ENCODE data around the gene MPV17L2. TPM values are rescaled to one million over a fixed set of nuclear protein-coding genes. Genes with fewer than 3 reads are reported as not detected.

Gene MPV17L2
- total RNA-seq, 1 donor from 2014 or later: 9.5 TPM

DNA sequence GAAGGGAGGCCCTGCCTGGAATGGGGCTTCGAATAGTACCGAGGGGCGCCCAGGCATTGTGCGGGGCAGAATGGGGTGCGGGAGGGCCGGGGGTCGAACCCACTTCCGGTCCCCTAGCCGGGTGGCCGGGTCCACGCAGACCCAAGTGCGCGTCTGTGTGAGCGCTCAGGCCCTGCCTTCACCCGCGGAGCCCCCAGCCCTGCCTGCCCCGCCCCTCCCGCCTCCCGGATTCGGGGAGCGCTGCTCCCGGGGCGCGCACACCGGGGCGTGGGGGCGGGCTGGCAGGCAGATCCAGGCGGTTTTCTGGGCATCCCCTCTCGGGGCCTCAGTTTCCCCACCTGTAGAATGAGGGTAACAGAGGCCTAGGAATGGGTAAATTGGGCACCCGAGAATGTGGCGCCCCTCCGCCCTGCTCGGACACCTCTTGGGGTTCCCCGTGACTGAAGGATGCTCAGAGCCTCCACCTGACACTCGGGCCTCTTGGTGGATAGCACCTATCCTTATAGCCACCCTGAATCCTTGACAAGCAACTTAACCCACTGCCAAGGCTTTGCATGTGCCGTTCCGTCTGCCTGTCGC lies 39.4 kb upstream of the MPV17L2 start:
- no peaks in the 10 kb centered on the region for H3K9me3 ChIP-seq
- H3K4me1 ChIP-seq: peaks cover 15 to 22% of the 10 kb centered on the region in 2 donors
- TF ChIP-seq, protein P1, sequence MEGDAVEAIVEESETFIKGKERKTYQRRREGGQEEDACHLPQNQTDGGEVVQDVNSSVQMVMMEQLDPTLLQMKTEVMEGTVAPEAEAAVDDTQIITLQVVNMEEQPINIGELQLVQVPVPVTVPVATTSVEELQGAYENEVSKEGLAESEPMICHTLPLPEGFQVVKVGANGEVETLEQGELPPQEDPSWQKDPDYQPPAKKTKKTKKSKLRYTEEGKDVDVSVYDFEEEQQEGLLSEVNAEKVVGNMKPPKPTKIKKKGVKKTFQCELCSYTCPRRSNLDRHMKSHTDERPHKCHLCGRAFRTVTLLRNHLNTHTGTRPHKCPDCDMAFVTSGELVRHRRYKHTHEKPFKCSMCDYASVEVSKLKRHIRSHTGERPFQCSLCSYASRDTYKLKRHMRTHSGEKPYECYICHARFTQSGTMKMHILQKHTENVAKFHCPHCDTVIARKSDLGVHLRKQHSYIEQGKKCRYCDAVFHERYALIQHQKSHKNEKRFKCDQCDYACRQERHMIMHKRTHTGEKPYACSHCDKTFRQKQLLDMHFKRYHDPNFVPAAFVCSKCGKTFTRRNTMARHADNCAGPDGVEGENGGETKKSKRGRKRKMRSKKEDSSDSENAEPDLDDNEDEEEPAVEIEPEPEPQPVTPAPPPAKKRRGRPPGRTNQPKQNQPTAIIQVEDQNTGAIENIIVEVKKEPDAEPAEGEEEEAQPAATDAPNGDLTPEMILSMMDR (IDR thresholded peaks at IDR 0.05): no peak

DNA sequence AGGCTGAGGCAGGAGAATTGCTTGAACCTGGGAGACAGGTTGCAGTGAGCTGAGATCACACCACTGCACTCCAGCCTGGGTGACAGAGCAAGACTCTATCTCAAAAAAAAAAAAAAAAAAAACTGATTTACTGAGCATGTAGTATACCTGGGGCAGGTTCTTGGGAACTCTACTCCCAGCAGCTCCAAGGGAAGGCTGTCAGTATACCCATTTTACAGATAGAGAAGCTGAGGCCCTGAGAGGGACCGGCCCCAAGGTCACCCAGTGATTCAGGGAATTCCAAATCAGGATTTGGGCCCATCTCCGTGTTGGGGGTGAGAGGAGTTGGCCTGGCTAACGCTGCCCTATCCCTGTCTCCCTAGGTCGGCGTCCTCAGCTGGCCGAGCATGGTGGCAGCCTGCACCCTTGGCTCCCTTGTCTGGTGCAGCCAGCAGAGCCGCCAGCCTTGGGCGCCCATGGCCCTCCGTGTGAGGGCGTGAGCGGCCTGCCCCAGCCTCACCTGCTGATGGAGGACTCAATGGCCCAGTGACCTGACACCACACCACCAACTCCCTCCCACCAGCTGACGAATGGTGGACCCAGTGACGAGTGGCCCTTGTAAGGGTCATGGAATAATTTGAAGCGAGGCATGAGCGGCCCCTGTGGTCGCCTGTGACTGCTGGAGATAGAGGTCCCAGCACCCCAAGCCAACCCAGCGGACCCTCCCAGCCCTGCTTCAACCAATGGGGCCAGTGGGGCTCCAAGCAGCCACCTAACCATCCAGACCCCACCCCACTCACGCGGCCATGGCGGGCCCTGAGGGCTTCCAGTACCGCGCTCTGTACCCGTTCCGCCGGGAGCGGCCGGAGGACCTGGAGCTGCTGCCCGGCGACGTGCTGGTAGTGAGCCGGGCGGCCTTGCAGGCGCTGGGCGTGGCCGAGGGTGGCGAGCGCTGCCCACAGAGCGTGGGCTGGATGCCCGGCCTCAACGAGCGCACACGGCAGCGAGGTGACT lies 37.6 kb upstream of the MPV17L2 start:
- peaks cover 15 to 24% of the 10 kb centered on the region in 2 donors for H3K4me1 ChIP-seq
- H3K4me3 ChIP-seq: no peak overlapping the region
- TF ChIP-seq, protein P1 (IDR thresholded peaks at IDR 0.05): no peak
- H3K27me3 ChIP-seq: no peaks in the 10 kb centered on the region
- no peak for DNase-seq (ENCODE audit: low spot score in 2 of 2)
- intact Hi-C loops (cut with DNase I): no loop called here
- H3K36me3 ChIP-seq: peaks cover 0 to 6% of the 10 kb centered on the region in 2 donors
- peak overlapping the region in 1 of 2 donors; percentile 11 for H3K27ac ChIP-seq
- no peaks in the 10 kb centered on the region for H3K9me3 ChIP-seq

More for the DNA sequence above, 39.4 kb upstream of the MPV17L2 start:
- intact Hi-C loops (cut with DNase I): loop anchor here (2.0 kb wide), 3 partner anchors 35 to 153 kb away; no protein-coding TSS in a partner anchor
- peak overlapping the region; percentile 71 to 95 for H3K27ac ChIP-seq
- no peak for DNase-seq (ENCODE audit: low spot score in 2 of 2)
- peaks cover 0 to 6% of the 10 kb centered on the region in 2 donors for H3K36me3 ChIP-seq
- no peaks in the 10 kb centered on the region for H3K27me3 ChIP-seq
- peak overlapping the region; percentile 86 to 96 for H3K4me3 ChIP-seq

DNA sequence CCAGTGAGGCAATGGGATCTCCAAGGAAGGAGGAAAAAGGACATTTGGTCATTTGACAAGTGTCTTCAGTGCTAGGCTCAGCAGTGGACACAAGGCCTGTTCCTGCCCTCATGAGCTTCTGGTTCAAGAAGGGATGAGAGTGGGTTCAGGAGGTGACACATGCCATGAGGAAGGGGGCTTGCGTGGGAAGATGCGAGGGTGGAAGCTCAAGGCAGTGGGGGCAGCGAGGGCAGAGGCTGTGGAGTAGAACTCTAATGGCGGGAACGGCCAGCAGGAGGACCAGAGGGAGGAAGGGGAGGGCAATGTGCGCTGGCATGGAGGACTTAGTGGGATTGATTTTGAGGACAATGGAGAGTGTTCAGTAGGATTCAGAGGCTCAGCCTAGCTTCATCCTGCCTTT lies 36.8 kb upstream of the MPV17L2 start:
- no peak for DNase-seq (ENCODE audit: low spot score in 2 of 2)
- peak overlapping the region; percentile 65 to 66 for H3K27ac ChIP-seq
- no peak overlapping the region for H3K4me3 ChIP-seq
- intact Hi-C loops (cut with DNase I): no loop called here
- H3K36me3 ChIP-seq: peaks cover 0 to 6% of the 10 kb centered on the region in 2 donors
- TF ChIP-seq, protein P1 (IDR thresholded peaks at IDR 0.05): no peak
- no peaks in the 10 kb centered on the region for H3K27me3 ChIP-seq
- H3K9me3 ChIP-seq: no peaks in the 10 kb centered on the region
- peaks cover 20 to 30% of the 10 kb centered on the region in 2 donors for H3K4me1 ChIP-seq

DNA sequence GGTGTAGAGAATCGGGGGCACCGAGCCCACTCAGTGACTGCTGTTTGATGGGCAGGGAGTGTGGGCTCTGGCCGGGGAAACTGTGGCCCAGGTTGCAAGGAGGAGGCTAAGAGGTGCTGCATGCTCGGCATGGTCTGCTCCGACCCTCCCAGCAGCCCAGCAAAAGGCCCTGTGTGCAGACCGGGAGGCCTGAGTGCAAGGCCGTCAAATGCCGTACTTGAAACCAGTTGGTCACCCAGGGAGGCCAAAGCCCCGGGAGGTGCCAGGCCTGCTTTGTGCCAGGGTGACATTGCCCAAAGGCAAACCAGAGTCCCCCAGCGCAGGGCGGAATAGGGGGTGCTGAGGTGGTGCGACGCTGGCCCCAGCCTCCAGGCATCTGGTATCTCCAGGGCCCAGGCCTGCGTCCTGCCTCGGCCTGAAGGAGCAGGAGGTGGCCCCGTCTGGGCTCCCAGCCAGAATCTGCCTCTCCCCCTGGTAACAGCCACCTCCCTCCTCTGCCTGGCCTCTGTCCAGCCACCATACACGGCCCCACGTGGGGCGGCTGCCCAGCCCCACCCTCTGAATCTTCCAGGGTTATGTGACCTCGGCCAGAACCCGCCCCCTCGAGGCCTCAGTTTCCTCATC lies 36.1 kb upstream of the MPV17L2 start:
- Histone ChIP-seq H3K36me3 (peaks cover 0 to 6% of the 10 kb centered on the region in 2 donors), H3K27me3 (no peaks in the 10 kb centered on the region), H3K4me3 (no peak overlapping the region), H3K9me3 (no peaks in the 10 kb centered on the region), H3K27ac (peak overlapping the region; percentile 65 to 66), H3K4me1 (peaks cover 20 to 36% of the 10 kb centered on the region in 2 donors)
- TF ChIP-seq, protein P1 (IDR thresholded peaks at IDR 0.05): no peak
- DNase-seq (ENCODE audit: low spot score in 2 of 2): peak in 1 of 2 donors; percentile 82
- intact Hi-C loops (cut with DNase I): no loop called here

DNA sequence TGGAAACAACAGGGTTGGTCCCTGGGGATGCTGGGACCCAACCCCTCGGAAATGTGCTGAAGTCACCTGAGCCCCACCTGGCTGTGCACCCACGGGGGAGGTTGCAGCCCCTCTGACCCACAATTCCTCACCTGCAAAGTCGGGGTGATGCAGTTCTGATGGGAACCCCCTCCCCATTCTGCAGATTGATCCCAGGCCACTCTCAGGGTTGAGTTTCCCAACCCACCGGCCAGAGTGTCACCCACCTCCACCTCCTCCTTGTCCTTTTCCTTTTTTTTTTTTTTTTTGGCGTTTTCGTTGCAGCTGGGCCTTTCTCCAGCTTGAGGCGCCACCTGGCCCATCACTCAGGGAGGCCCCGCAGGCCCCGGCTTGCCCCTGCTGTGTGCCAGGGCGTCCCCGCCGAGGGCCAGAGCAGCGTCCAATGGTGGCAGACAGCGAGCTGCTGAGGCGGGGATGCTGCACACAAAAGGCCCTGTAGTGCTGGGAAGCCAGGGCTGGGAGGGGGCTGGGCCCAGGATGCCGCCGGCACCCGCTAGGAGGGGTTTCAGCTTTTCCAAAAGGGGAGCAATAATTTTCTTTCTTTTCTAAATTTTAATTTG lies 35.5 kb upstream of the MPV17L2 start:
- H3K4me1 ChIP-seq: peaks cover 20 to 37% of the 10 kb centered on the region in 2 donors
- H3K36me3 ChIP-seq: peaks cover 3 to 7% of the 10 kb centered on the region in 2 donors
- TF ChIP-seq, protein P1 (IDR thresholded peaks at IDR 0.05): no peak
- intact Hi-C loops (cut with DNase I): no loop called here
- H3K27ac ChIP-seq: peak overlapping the region; percentile 65 to 66
- no peaks in the 10 kb centered on the region for H3K9me3 ChIP-seq
- H3K27me3 ChIP-seq: no peaks in the 10 kb centered on the region
- no peak for DNase-seq (ENCODE audit: low spot score in 2 of 2)
- H3K4me3 ChIP-seq: no peak overlapping the region
